Measurements from ENCODE around the gene C16orf96. TPM values are rescaled to one million over a fixed set of nuclear protein-coding genes. Genes with fewer than 3 reads are reported as not detected.

Gene C16orf96
- total RNA-seq, 6 experiments from 2014 or later, result 0.06 to 0.24 (median 0.16) TPM; not detected in 1

DNA sequence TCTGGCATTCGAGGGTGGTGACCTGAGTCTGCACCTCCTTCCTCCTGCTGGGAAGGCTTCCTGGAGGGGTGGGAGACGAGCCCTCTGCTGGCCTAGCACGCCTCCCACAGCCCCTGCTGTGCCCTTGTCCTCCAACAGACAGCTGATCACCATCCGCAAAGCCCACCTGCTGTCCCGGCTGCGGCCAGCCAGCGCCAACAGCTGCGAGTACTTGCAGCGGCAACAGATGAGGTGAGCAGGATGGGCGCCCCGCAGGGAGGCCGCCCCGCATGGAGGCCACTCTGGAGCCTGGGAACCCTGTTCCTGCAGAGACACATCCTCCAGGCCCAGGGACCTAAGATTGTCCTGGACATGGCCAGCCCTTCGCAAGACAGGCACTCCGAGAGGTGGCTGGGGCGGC is 36.9 kb downstream of the C16orf96 start:
- Histone ChIP-seq H3K4me3 (no peak overlapping the region), H3K9me3 (no peaks in the 10 kb centered on the region), H3K4me1 (peaks cover 0 to 7% (median 0%) of the 10 kb centered on the region in 4 donors), H3K27ac (no peak overlapping the region), H3K27me3 (no peaks in the 10 kb centered on the region), H3K36me3 (no peaks in the 10 kb centered on the region)
- TF ChIP-seq POLR2A (IDR thresholded peaks at IDR 0.05), result no peak
- TF ChIP-seq, protein P1, sequence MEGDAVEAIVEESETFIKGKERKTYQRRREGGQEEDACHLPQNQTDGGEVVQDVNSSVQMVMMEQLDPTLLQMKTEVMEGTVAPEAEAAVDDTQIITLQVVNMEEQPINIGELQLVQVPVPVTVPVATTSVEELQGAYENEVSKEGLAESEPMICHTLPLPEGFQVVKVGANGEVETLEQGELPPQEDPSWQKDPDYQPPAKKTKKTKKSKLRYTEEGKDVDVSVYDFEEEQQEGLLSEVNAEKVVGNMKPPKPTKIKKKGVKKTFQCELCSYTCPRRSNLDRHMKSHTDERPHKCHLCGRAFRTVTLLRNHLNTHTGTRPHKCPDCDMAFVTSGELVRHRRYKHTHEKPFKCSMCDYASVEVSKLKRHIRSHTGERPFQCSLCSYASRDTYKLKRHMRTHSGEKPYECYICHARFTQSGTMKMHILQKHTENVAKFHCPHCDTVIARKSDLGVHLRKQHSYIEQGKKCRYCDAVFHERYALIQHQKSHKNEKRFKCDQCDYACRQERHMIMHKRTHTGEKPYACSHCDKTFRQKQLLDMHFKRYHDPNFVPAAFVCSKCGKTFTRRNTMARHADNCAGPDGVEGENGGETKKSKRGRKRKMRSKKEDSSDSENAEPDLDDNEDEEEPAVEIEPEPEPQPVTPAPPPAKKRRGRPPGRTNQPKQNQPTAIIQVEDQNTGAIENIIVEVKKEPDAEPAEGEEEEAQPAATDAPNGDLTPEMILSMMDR (IDR thresholded peaks at IDR 0.05), result no peak
- DNase-seq, result no peak
- no peak for ATAC-seq
- intact Hi-C loops (cut with DNase I), result no loop called here
- WGBS (ENCODE audit: insufficient coverage, low coverage, low lambda C conversion rate, missing lambda C conversion rate), result 60% methylated on average over 3 of the region's 16 CpGs

- DNase-seq, result no peak
- H3K27me3 ChIP-seq, result no peaks in the 10 kb centered on the region
- no peak overlapping the region for H3K4me3 ChIP-seq
- no peaks in the 10 kb centered on the region for H3K9me3 ChIP-seq
- H3K4me1 ChIP-seq, result peaks cover 0 to 7% (median 0%) of the 10 kb centered on the region in 4 donors
- no peak for ATAC-seq
- no peak for TF ChIP-seq POLR2A (IDR thresholded peaks at IDR 0.05)
- TF ChIP-seq, protein P1 (IDR thresholded peaks at IDR 0.05), result no peak
- 87% methylated on average over 6 of the region's 38 CpGs for WGBS (ENCODE audit: insufficient coverage, low coverage, low lambda C conversion rate, missing lambda C conversion rate)
- no peaks in the 10 kb centered on the region for H3K36me3 ChIP-seq
- intact Hi-C loops (cut with DNase I), result no loop called here
- no peak overlapping the region for H3K27ac ChIP-seq
Measured at GRCh38 chr16:4594433-4595410, 38.6 kb downstream of the C16orf96 start.

DNA sequence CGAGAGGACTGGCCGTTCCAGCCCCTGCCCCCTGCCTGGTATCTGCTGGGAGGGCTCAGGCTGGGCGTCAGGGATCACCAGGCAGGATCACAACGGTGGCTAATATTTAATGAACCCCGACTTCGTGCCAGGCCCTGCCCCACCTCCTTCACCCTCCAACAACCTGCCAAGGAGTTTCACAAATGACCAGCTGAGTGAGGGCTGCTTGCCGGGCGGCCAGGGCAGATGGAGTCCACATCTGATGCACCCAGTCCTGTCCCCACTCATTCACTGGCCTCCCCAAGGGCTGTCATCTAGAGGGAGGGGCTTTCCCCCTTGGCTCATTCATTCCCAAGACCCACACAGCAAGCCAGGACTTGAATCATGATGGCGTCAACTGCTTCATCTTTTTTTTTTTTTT is 41.0 kb downstream of the C16orf96 start:
- no peak for TF ChIP-seq POLR2A (IDR thresholded peaks at IDR 0.05)
- TF ChIP-seq, protein P1 (IDR thresholded peaks at IDR 0.05), result no peak
- DNase-seq, result no peak

DNA sequence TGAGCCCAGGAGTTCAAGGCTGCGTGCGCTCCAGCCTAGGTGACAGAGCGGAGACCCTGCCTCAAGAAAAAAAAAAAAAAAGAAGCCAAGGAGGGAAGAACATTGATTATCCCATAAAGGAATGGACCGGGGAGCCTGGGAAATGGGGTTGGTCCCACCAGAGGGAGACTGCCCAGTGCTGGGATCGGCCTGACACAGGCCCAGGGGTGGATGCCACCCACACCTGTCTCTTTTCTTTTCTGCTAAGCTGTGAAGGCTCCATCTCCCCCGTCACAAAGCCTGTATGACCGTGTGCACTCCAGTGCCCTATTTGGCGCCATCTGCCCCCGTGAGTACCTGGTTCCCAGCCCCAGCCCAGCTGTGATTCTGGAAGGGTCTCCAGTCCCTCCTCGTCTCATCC is 42.9 kb downstream of the C16orf96 start:
- intact Hi-C loops (cut with DNase I), result no loop called here
- ATAC-seq (no peak), DNase-seq (no peak)
- H3K4me3 ChIP-seq, result no peak overlapping the region
- TF ChIP-seq, protein P1 (IDR thresholded peaks at IDR 0.05), result no peak
- no peak for TF ChIP-seq POLR2A (IDR thresholded peaks at IDR 0.05)
- H3K4me1 ChIP-seq, result peaks cover 0 to 7% (median 0%) of the 10 kb centered on the region in 4 donors
- 69% methylated on average over 4 of the region's 10 CpGs for WGBS (ENCODE audit: insufficient coverage, low coverage, low lambda C conversion rate, missing lambda C conversion rate)
- no peaks in the 10 kb centered on the region for H3K36me3 ChIP-seq
- no peaks in the 10 kb centered on the region for H3K9me3 ChIP-seq
- H3K27ac ChIP-seq, result no peak overlapping the region
- no peaks in the 10 kb centered on the region for H3K27me3 ChIP-seq

More for the DNA sequence above, 41.0 kb downstream of the C16orf96 start:
- no peaks in the 10 kb centered on the region for H3K9me3 ChIP-seq
- no peaks in the 10 kb centered on the region for H3K27me3 ChIP-seq
- H3K36me3 ChIP-seq, result no peaks in the 10 kb centered on the region
- peak in 3 of 4 donors; percentile 52 to 87 (median 60) for ATAC-seq
- no peak overlapping the region for H3K4me3 ChIP-seq
- no peak overlapping the region for H3K27ac ChIP-seq
- intact Hi-C loops (cut with DNase I), result no loop called here
- WGBS (ENCODE audit: insufficient coverage, low coverage, low lambda C conversion rate, missing lambda C conversion rate), result 31% methylated on average over 9 of the region's 9 CpGs
- H3K4me1 ChIP-seq, result peaks cover 0 to 7% (median 0%) of the 10 kb centered on the region in 4 donors
